Immature natural killer cell (primary cell): ENCODE data around the gene ADAM33. TPM values are rescaled to one million over a fixed set of nuclear protein-coding genes. Genes with fewer than 3 reads are reported as not detected.

Source experiments
- DNase-seq, 3 donors: peaks; one replicate each; pipeline ENCODE4 v3.0.0; 2022; ENCODE audit warnings: mixed read lengths in 1 of 3
- H3K27ac Mint-ChIP-seq, 6 donors: one replicate each; pipeline ENCODE4 v1.8.0; 2020; ENCODE audit warnings: mixed read lengths in 6 of 6, mild to moderate bottlenecking in 5 of 6, inconsistent platforms in 4 of 6, moderate library complexity in 3 of 6
- H3K27me3 Mint-ChIP-seq, 3 donors: one replicate each; pipeline ENCODE4 v1.8.0; 2020 to 2021; ENCODE audit warnings: low read depth in 3 of 3, mild to moderate bottlenecking in 3 of 3, mixed read lengths in 3 of 3, moderate library complexity in 3 of 3, inconsistent platforms in 1 of 3
- H3K36me3 Mint-ChIP-seq, 3 donors: one replicate each; pipeline ENCODE4 v1.8.0; 2020; ENCODE audit warnings: mixed read lengths in 3 of 3, inconsistent platforms in 2 of 3, mild to moderate bottlenecking in 2 of 3
- H3K4me1 Mint-ChIP-seq, 2 donors: one replicate each; pipeline ENCODE4 v1.8.0; 2020; ENCODE audit warnings: inconsistent platforms in 2 of 2, mild to moderate bottlenecking in 2 of 2, mixed read lengths in 2 of 2, moderate library complexity in 1 of 2
- H3K4me3 Mint-ChIP-seq, 5 donors: one replicate each; pipeline ENCODE4 v1.8.0; 2020; ENCODE audit warnings: mild to moderate bottlenecking in 5 of 5, mixed read lengths in 5 of 5, inconsistent platforms in 3 of 5, moderate library complexity in 3 of 5
- H3K9me3 Mint-ChIP-seq, 6 donors: one replicate each; pipeline ENCODE4 v1.8.0; 2020; ENCODE audit warnings: mild to moderate bottlenecking in 6 of 6, mixed read lengths in 6 of 6, inconsistent platforms in 4 of 6, moderate library complexity in 3 of 6
- polyA plus RNA-seq, 3 donors: library from polyadenylated mRNA; unstranded; fragments of 300-500 nt; fragmentation: Illumina TruSeq; gene quantifications; one replicate each; pipeline ENCODE4 v1.2.3, GENCODE V29; 2021

Gene ADAM33
- polyA plus RNA-seq, 3 donors from 2014 or later = not detected

DNA sequence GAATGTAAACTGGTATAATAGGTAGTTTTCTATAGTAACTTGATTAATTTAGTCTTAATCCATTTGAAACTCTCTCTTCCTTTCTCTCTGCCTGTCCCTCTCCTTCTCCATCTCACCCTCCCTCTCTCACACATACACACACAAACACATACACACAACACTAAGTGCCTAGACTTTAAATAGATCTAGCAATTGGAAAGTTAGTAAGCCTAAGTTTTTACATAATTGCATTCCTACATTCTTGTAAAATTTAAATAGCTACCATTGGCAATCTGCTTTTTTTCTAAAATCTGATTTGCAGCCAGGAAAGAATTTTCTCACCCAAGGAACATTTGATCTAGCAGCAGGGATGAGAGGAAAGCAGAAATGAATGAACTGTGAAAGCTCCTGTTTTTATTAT, 34.3 kb downstream of the ADAM33 start:
- no peak for DNase-seq
- Mint-ChIP-seq H3K27ac (no peak overlapping the region), H3K4me1 (peaks cover 5% of the 10 kb centered on the region in 2 donors), H3K9me3 (no peaks in the 10 kb centered on the region), H3K27me3 (peaks cover 0 to 3% (median 2%) of the 10 kb centered on the region in 3 donors), H3K36me3 (peaks cover 28 to 59% (median 29%) of the 10 kb centered on the region in 3 donors), H3K4me3 (no peak overlapping the region)

GRCh38 chr20:3646651-3647050, 35.2 kb downstream of the ADAM33 start:
- Mint-ChIP-seq H3K4me1 (peaks cover 0 to 2% of the 10 kb centered on the region in 2 donors), H3K36me3 (peaks cover 31 to 67% (median 34%) of the 10 kb centered on the region in 3 donors), H3K27me3 (peaks cover 0 to 5% (median 1%) of the 10 kb centered on the region in 3 donors), H3K9me3 (no peaks in the 10 kb centered on the region), H3K27ac (no peak overlapping the region), H3K4me3 (no peak overlapping the region)
- DNase-seq = no peak

- Mint-ChIP-seq H3K9me3 (no peaks in the 10 kb centered on the region), H3K27me3 (peaks cover 0 to 5% (median 0%) of the 10 kb centered on the region in 3 donors), H3K4me1 (no peaks in the 10 kb centered on the region), H3K27ac (peak overlapping the region in 1 of 6 donors; percentile 48), H3K4me3 (no peak overlapping the region), H3K36me3 (peaks cover 32 to 69% (median 34%) of the 10 kb centered on the region in 3 donors)
- DNase-seq = no peak
Observed at GRCh38 chr20:3646067-3646440, 35.8 kb downstream of the ADAM33 start.

- no peak overlapping the region for H3K27ac Mint-ChIP-seq
- H3K36me3 Mint-ChIP-seq = peaks cover 31 to 69% (median 40%) of the 10 kb centered on the region in 3 donors
- H3K9me3 Mint-ChIP-seq = no peaks in the 10 kb centered on the region
- DNase-seq = no peak
- peaks cover 0 to 5% (median 0%) of the 10 kb centered on the region in 3 donors for H3K27me3 Mint-ChIP-seq
- H3K4me3 Mint-ChIP-seq = no peak overlapping the region
- no peaks in the 10 kb centered on the region for H3K4me1 Mint-ChIP-seq
Observed at GRCh38 chr20:3645309-3646066, 36.3 kb downstream of the ADAM33 start.

- no peak for DNase-seq
- Mint-ChIP-seq H3K36me3 (peaks cover 24 to 48% (median 34%) of the 10 kb centered on the region in 3 donors), H3K9me3 (no peaks in the 10 kb centered on the region), H3K27ac (no peak overlapping the region), H3K4me3 (no peak overlapping the region), H3K4me1 (no peaks in the 10 kb centered on the region), H3K27me3 (peaks cover 0 to 3% (median 0%) of the 10 kb centered on the region in 3 donors)
Observed at GRCh38 chr20:3640259-3640658, 41.6 kb downstream of the ADAM33 start.

DNA sequence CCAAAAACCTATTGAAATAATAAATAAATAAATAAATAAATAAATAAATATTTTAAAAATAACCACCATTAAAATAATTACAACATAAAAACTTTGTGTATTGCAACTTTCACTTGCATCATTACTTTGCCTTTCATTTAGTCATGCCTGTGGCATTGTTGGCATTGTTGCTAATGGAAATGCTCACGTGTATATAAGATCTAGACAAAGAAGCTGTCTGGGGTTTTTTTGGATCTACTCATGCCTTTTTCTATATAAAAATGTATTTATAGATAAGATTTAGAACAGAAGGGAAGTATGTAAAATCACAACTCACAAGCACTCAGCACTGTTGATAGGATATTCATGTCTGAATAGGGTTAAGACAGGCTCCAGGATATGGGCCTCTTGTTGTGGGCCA, 46.5 kb downstream of the ADAM33 start:
- H3K27ac Mint-ChIP-seq = no peak overlapping the region
- peaks cover 0 to 2% (median 0%) of the 10 kb centered on the region in 3 donors for H3K27me3 Mint-ChIP-seq
- no peaks in the 10 kb centered on the region for H3K9me3 Mint-ChIP-seq
- H3K36me3 Mint-ChIP-seq = peaks cover 12 to 23% (median 21%) of the 10 kb centered on the region in 3 donors
- no peak for DNase-seq
- H3K4me1 Mint-ChIP-seq = no peaks in the 10 kb centered on the region
- H3K4me3 Mint-ChIP-seq = no peak overlapping the region

DNA sequence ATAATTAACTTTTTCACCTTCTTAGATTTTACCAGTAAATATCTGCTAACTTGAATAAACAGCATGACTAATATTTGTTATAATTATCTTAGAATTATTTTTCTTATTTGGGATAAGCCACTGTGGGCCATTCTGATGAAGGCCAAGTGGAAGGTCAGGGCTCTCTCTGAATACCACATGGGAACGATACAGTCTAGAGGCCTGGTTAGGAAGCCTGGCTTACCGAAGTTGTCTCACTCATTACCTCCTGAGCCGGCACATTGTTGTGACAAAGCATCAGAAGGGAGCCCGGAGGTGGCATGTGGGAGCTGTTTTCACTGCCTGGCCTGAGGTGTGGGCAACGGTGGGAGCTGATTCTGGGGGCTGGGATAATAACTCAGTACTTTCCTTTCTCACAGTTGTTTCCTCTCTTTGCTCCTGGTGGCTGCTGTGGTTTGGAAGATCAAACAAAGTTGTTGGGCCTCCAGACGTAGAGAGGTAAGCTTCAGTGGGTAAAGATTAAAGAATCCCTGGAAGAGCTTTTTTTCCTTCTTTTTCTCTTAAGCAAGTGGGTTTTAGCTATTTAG, 47.8 kb downstream of the ADAM33 start:
- DNase-seq = no peak
- no peaks in the 10 kb centered on the region for H3K4me1 Mint-ChIP-seq
- peaks cover 0 to 2% (median 0%) of the 10 kb centered on the region in 3 donors for H3K27me3 Mint-ChIP-seq
- no peak overlapping the region for H3K4me3 Mint-ChIP-seq
- no peaks in the 10 kb centered on the region for H3K9me3 Mint-ChIP-seq
- no peak overlapping the region for H3K27ac Mint-ChIP-seq
- H3K36me3 Mint-ChIP-seq = peaks cover 17 to 28% (median 22%) of the 10 kb centered on the region in 3 donors

- peaks cover 0 to 2% (median 0%) of the 10 kb centered on the region in 3 donors for H3K27me3 Mint-ChIP-seq
- peaks cover 17 to 28% (median 24%) of the 10 kb centered on the region in 3 donors for H3K36me3 Mint-ChIP-seq
- no peaks in the 10 kb centered on the region for H3K4me1 Mint-ChIP-seq
- no peak overlapping the region for H3K4me3 Mint-ChIP-seq
- no peak overlapping the region for H3K27ac Mint-ChIP-seq
- no peak for DNase-seq
- no peaks in the 10 kb centered on the region for H3K9me3 Mint-ChIP-seq
Observed at GRCh38 chr20:3632311-3633004, 49.4 kb downstream of the ADAM33 start.

- Mint-ChIP-seq H3K27ac (no peak overlapping the region), H3K4me3 (no peak overlapping the region), H3K27me3 (peaks cover 0 to 2% (median 0%) of the 10 kb centered on the region in 3 donors), H3K36me3 (peaks cover 17 to 33% (median 29%) of the 10 kb centered on the region in 3 donors), H3K9me3 (no peaks in the 10 kb centered on the region), H3K4me1 (no peaks in the 10 kb centered on the region)
- no peak for DNase-seq
Observed at GRCh38 chr20:3631534-3631933, 50.3 kb downstream of the ADAM33 start.

DNA sequence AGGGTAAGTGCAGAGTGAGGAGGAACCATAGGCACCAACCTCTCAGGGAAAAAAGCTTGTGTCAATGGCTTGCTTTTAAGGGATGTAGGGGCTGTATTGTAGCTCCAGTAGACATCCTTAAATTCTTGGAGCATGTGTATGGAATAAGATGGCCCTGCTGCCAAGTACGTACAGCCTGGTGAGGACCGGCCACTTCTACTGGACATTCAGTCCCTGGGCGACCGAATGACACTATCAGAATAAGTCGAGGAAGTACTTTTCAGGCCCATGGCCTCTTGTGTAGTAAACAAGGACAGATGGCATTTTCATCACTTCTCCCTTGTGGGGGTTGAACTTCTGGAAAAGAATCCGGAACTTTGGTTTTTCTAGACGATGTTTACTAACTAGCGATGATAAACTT, 51.4 kb downstream of the ADAM33 start:
- no peak overlapping the region for H3K27ac Mint-ChIP-seq
- DNase-seq = no peak
- peaks cover 0 to 2% (median 0%) of the 10 kb centered on the region in 3 donors for H3K27me3 Mint-ChIP-seq
- H3K9me3 Mint-ChIP-seq = no peaks in the 10 kb centered on the region
- H3K36me3 Mint-ChIP-seq = peaks cover 17 to 37% (median 29%) of the 10 kb centered on the region in 3 donors
- H3K4me1 Mint-ChIP-seq = no peaks in the 10 kb centered on the region
- H3K4me3 Mint-ChIP-seq = no peak overlapping the region

GRCh38 chr20:3629893-3630292, 51.9 kb downstream of the ADAM33 start:
- H3K9me3 Mint-ChIP-seq = no peaks in the 10 kb centered on the region
- no peak overlapping the region for H3K27ac Mint-ChIP-seq
- DNase-seq = no peak
- no peaks in the 10 kb centered on the region for H3K4me1 Mint-ChIP-seq
- no peak overlapping the region for H3K4me3 Mint-ChIP-seq
- peaks cover 0 to 2% (median 0%) of the 10 kb centered on the region in 3 donors for H3K27me3 Mint-ChIP-seq
- H3K36me3 Mint-ChIP-seq = peaks cover 21 to 40% (median 29%) of the 10 kb centered on the region in 3 donors

GRCh38 chr20:3628502-3629314, 53.1 kb downstream of the ADAM33 start:
- Mint-ChIP-seq H3K27ac (no peak overlapping the region), H3K4me3 (no peak overlapping the region), H3K27me3 (peaks cover 0 to 2% (median 0%) of the 10 kb centered on the region in 3 donors), H3K4me1 (no peaks in the 10 kb centered on the region), H3K36me3 (peaks cover 21 to 36% (median 29%) of the 10 kb centered on the region in 3 donors), H3K9me3 (no peaks in the 10 kb centered on the region)
- DNase-seq = no peak

DNA sequence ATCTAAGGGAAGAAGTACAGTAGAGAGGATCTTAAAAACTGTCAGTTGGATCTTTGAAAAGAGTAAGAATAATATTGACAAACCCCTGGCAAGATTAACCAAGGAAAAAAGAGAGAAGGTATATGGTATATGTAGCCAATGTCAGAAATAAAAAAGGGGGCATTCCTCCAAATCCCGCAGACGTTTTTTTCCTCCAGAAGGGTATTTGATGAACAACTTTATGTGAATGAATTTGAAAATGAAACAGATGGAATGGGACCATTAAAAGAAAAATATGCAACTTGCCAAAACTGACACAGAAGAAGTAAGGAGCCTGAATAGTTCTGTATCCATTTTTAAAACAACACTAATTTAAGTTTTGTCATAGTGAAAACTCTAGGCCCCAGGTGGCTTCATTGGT, 54.3 kb downstream of the ADAM33 start:
- H3K27ac Mint-ChIP-seq = no peak overlapping the region
- no peaks in the 10 kb centered on the region for H3K9me3 Mint-ChIP-seq
- H3K27me3 Mint-ChIP-seq = peaks cover 0 to 2% (median 0%) of the 10 kb centered on the region in 3 donors
- no peak for DNase-seq
- H3K4me1 Mint-ChIP-seq = no peaks in the 10 kb centered on the region
- H3K4me3 Mint-ChIP-seq = no peak overlapping the region
- peaks cover 26 to 43% (median 27%) of the 10 kb centered on the region in 3 donors for H3K36me3 Mint-ChIP-seq
